NCI-H2227 (cell line): ENCODE data around the gene VPS41.
"Not testable (repeated sequence)": the region's sequence is repeated elsewhere in the genome, so short reads cannot be mapped to it uniquely, and the experiment has no call there.

Source experiments
- DNase-seq: peaks from one replicate; lab custom pipeline; 2025; ENCODE audit not compliant: unreplicated experiment; lab: John Stamatoyannopoulos, UW

Gene VPS41

GRCh38 chr7:38855867-38856266 lies 53.1 kb downstream of the VPS41 start:
- no peak for DNase-seq

DNA sequence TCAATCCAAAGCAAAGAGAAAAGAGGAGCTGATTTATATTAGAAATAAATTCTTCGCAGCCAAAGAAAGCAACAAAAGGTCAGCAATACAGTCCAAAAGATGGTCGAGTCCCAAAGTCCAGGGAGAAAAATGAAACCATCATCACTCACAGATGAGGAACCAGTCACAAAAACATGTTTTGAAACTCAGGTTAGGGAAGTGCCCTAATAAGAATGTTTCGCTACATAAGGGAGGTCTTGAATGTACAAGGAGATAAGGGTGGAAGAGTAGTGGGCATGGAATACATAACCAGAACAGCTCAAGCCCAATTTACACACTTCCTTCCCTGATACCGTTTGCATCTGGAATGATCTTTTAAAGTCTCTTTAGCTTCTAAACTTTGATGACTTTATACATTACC lies 53.6 kb downstream of the VPS41 start:
- no peak for DNase-seq

DNA sequence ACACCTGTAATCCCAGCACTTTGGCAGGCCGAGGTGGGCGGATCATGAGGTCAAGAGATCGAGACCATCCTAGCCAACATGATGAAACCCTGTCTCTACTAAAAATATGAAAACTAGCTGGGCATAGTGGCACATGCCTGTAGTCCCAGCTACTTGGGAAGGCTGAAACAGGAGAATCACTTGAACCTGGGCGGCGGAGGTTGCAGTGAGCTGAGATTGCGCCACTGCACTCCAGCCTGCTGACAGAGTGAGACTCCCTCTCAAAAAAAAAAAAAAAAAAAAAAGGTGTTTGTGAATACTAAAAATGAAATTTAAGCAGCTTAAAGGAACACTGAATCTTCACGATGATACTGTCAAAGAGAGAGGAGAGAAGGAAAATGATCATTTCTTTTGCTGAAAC lies 54.0 kb downstream of the VPS41 start:
- DNase-seq: not testable (repeated sequence)

DNA sequence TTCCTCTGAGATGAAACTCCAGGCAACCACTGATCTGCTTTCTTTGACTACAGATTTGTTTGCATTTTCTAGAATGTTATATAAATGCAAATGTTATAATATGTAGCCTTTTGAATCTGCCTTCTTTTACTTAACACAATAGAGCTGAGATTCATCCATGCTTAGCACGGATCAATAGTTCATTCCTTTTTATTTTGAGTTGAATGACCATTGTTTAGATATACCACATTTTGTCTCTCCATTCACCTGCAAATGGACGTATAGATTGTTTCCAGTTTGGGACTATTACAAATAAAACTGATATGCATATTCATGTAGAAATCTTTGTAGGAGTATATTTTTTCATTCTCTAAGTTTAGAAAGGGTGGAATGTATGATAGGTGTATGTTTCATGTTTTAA lies 57.7 kb downstream of the VPS41 start:
- DNase-seq: no peak

DNA sequence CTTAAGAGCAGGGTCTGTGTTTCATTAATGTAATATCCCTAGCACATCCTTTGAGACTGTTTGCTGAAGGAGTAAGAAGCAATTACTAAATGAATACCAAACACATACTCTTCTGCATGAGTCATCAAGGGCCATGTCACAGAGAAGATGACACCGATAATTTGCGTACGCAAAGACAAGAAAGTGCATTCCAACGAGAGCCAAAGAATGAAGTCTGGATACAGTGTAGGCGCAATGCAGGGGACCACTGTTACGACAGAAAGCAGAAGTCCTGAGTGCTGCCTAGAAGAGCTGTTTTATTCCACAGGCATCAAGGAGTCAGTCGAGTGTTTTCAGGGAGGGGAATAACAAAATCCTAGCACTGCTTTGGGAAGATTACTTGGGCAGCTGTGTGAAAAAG lies 62.7 kb downstream of the VPS41 start:
- no peak for DNase-seq

GRCh38 chr7:38844952-38845563 lies 63.9 kb downstream of the VPS41 start:
- DNase-seq: no peak

GRCh38 chr7:38842746-38843145 lies 66.2 kb downstream of the VPS41 start:
- no peak for DNase-seq

GRCh38 chr7:38840736-38841460 lies 68.1 kb downstream of the VPS41 start:
- no peak for DNase-seq

DNA sequence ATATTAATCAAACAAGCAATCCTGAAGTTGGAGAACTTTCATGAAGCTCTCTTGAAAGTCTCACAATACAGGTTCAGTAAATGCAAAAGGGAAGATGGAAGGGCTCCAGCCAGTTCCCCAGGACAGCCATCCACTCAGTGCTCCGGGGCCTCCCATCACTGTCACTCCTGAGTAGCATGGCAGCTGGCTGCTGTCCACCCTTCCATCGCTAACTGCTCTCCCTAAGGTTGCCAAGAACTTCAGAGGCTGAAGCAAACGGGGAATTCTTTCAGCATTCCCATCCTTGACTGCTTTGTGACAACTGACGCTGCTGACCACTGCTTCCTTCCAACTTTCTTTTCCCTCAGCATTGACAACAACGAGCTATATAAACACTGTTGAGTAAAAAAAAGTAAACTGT lies 69.1 kb downstream of the VPS41 start:
- DNase-seq: no peak

GRCh38 chr7:38838725-38839385 lies 70.1 kb downstream of the VPS41 start:
- DNase-seq: no peak

GRCh38 chr7:38834357-38834756 lies 74.6 kb downstream of the VPS41 start:
- DNase-seq: no peak

DNA sequence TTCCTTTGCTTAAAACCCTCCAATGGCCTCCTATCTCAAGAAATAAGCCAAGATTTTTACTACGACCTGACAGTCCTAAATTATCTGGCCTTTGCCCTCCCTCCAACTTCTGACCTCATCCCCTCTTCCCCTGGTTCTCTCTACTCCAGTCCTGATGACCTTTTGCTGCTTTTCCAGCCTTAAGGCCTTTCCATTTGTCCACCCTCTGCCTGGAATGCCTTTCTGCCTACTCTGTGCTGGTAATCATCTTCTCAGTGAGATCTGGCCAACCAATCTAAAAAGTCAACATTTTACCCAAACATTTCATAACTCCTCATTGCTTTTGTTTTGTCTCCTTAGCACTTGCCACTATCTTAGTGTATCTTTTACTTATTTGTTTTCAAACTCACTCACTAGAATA lies 75.7 kb downstream of the VPS41 start:
- no peak for DNase-seq

- no peak for DNase-seq
Observed at GRCh38 chr7:38831259-38831996, 77.6 kb downstream of the VPS41 start.

GRCh38 chr7:38830826-38831225 lies 78.2 kb downstream of the VPS41 start:
- no peak for DNase-seq

DNA sequence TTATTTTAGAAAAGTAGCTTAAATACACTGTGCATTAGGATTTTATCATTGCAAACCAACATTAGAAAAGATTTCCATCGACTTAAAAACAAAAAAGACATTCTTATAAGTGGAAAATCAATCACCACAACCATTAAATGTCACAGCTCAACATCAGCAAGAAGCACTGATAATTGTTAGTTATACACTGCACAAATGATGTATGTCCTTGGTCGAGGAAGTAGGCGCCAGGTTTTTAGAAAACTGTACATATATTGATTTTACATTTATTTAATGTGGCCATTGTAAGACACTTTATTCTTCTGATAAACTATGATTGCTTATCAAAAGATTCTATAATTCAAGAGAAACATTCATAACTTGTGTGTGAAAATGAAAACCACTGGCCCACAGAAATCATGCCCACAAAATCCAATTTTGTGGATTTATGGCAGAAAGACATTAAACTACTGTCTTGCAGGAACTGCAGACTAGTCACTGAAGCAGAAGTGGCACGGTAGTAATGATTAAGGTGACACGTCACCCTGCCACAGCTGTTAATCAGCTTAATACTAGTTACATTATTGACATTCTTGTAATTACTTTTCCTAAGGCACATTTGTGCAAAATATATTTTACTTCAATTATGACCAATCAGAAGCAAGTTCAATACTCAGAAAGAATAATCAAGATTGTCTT lies 79.4 kb downstream of the VPS41 start:
- no peak for DNase-seq

GRCh38 chr7:38828026-38828425 lies 81.0 kb downstream of the VPS41 start:
- no peak for DNase-seq

GRCh38 chr7:38825721-38826440 lies 83.1 kb downstream of the VPS41 start:
- no peak for DNase-seq

DNA sequence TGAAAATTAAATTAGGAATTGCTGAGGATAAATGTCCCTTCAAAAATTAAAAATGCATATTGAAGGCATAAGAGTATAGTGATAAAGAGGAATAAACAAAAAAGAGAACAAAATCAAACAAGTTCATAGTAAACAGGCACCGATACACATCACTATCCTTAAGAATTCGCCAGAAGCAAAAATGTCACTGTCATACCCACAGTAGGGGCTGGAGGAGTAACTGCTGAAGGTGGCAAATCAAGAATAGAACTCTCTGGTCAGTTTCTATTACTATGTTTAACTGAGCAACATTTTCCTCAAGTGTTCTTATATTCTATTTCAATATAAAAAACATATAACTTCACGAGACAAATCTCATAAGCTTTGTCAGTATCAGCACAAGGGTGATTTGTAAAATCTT lies 84.0 kb downstream of the VPS41 start:
- DNase-seq: no peak

DNA sequence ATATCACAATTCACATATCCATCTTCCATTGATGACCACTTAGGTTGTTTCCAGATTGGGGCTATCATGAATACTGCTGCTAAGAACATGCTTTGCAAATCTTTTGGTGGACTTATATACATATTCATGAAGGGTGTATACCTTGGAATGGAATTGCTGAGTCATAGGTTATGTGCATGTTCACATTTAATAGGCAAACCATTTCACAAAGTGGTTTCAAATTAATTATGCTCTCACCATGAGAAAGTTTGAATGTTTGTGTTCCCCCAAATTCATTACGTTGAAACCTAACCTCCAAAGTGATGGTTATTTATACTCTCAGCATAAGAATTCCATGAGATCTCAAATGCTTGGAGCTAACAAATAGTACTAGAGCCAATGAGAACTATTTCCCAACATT lies 86.4 kb downstream of the VPS41 start:
- DNase-seq: no peak

- DNase-seq: no peak
Observed at GRCh38 chr7:38820571-38820970, 88.4 kb downstream of the VPS41 start.

DNA sequence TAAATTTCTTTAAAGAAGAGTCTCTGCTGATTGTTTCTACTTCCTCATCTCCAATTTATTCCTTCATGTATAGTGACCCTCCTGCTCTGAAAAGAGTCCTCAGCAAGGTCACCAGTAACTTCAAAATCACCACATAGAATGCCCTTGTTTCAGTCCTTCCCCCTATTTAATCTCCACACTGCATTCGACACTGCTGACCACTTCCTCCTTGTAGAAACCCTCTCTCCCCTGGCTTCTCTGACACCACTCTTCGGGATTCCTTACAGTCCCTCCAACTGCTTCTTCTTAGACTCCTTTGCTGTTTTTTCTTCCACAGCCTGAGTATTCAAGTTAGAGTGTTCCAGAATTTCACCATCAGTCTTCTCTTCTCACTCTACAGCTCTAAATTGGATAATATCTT lies 89.5 kb downstream of the VPS41 start:
- DNase-seq: no peak
